Gastroesophageal sphincter (tissue), 3 donors: Measurements from ENCODE around the gene NEO1.

ENCODE experiments used
- POLR2A ChIP-seq, 2 donors: fragments of 450-650 bp; IDR thresholded peaks; one replicate each; pipeline ENCODE4 v1.6.1; 2017; ENCODE audit warnings: antibody characterized with exemption in 2 of 2, mild to moderate bottlenecking in 2 of 2, moderate library complexity in 1 of 2
- POLR2AphosphoS5 ChIP-seq: sonication (generic); formaldehyde crosslinking; IDR thresholded peaks from one replicate; pipeline ENCODE4 v1.6.1; 2017; ENCODE audit warnings: antibody characterized with exemption
- TF ChIP-seq, protein P1 (sequence below), 4 experiments: fragments of 200-600 bp in 2 of 4; fragments of 450-650 bp in 2 of 4; sonication (generic) in 1 of 4; IDR thresholded peaks; one replicate each; pipeline ENCODE4 v1.5.1; 2017 to 2019; ENCODE audit warnings: antibody characterized with exemption in 4 of 4, mild to moderate bottlenecking in 2 of 4, moderate library complexity in 2 of 4

- TF ChIP-seq, protein P1, sequence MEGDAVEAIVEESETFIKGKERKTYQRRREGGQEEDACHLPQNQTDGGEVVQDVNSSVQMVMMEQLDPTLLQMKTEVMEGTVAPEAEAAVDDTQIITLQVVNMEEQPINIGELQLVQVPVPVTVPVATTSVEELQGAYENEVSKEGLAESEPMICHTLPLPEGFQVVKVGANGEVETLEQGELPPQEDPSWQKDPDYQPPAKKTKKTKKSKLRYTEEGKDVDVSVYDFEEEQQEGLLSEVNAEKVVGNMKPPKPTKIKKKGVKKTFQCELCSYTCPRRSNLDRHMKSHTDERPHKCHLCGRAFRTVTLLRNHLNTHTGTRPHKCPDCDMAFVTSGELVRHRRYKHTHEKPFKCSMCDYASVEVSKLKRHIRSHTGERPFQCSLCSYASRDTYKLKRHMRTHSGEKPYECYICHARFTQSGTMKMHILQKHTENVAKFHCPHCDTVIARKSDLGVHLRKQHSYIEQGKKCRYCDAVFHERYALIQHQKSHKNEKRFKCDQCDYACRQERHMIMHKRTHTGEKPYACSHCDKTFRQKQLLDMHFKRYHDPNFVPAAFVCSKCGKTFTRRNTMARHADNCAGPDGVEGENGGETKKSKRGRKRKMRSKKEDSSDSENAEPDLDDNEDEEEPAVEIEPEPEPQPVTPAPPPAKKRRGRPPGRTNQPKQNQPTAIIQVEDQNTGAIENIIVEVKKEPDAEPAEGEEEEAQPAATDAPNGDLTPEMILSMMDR (IDR thresholded peaks at IDR 0.05) = no peak
- TF ChIP-seq POLR2A (IDR thresholded peaks at IDR 0.05) = no peak
- no peak for TF ChIP-seq POLR2AphosphoS5
Measured at GRCh38 chr15:73227433-73228056, 175.3 kb downstream of the NEO1 start.
